Nasal cavity respiratory epithelium epithelial cell of viscerocranial mucosa (primary cell): ENCODE results near the gene TXNDC17. TPM values are rescaled to one million over a fixed set of nuclear protein-coding genes. Genes with fewer than 3 reads are reported as not detected.

Experiments used
- total RNA-seq: library from RNA; depleted of rRNA; stranded (reverse); fragments of >200 nt; gene quantifications from 2 replicates; pipeline ENCODE4 v1.2.3, GENCODE V29; 2014

TXNDC17 gene
- total RNA-seq = 159 and 171 TPM in 2 replicates

GRCh38 chr17:6640536-6641246, at the start of gene TXNDC17, which contains the start of gene KIAA0753:
Gene TXNDC17 (plus strand): TSS chr17:6641060. CDS start chr17:6641083, 23 bp downstream.
Gene KIAA0753 (minus strand): TSS chr17:6640711. CDS start chr17:6635103, 5,608 bp downstream.

DNA sequence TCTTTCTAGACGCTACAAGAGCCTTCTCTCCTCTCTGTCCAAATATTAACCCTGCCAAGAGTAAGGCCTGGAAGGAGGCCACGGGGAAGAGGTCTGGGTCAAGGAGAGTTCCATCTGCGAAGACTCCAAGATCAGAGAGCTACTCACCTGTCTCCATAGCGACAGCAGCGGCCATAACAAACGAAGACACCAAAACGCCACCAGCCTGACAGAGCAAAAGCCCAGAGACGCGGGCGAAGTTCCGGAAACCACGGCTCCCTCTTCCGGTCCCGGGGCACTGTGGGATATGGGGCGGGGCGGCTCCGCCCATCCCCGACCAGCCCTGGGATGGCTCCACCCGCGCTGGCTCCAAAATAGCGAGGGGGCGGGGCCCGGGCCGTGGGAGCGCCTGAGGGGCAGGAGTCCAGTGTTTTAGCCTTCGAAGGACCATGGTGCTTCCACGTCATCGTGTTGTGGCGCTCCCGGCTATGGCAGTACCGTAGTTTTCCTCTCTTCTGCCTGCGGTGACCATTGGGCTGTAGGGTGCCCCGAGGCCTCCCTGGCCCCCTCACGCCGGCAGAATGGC, 10.6 kb downstream of the TXNDC17 start, which contains the start of the genes C17orf100 and MED31:
TSS of gene C17orf100 (plus strand) at position 409 of the 565 bp plus-strand sequence. CDS start at position 561, 152 bp downstream.
TSS of gene MED31 (minus strand) at position 252 of the 565 bp plus-strand sequence. CDS start at position 175, 77 bp downstream.

Other genes starting within 250 kb of the TXNDC17 start
- gene AIPL1, start 205.9 kb upstream of the TXNDC17 start, total RNA-seq = not detected in 2 replicates
- gene PIMREG, start 196.6 kb upstream of the TXNDC17 start, total RNA-seq = 0.21 and 0.34 TPM in 2 replicates
- gene PITPNM3, start 84.5 kb upstream of the TXNDC17 start, total RNA-seq = 28.4 and 59.1 TPM in 2 replicates
- gene KIAA0753, start 349 bp upstream of the TXNDC17 start, total RNA-seq = 9.2 and 18.8 TPM in 2 replicates
- 9.0 and 16.1 TPM in 2 replicates for gene MED31, start 10.5 kb downstream of the TXNDC17 start, total RNA-seq
- gene C17orf100, start 10.7 kb downstream of the TXNDC17 start, total RNA-seq = 0.34 and 0.64 TPM in 2 replicates
- 0.34 and 2.1 TPM in 2 replicates for gene SLC13A5, start 72.3 kb downstream of the TXNDC17 start, total RNA-seq
- gene XAF1, start 115.0 kb downstream of the TXNDC17 start, total RNA-seq = 0.68 and 20.1 TPM in 2 replicates
- under 0.01 and 0.36 TPM in 2 replicates for gene FBXO39, start 135.2 kb downstream of the TXNDC17 start, total RNA-seq
- not detected in 2 replicates for gene TEKT1, start 190.7 kb downstream of the TXNDC17 start, total RNA-seq